GM18861 (cell line): ENCODE results near the gene RXFP1.

Experiments used
- ATAC-seq: cut with Tn5 transposase; IDR thresholded peaks from one replicate; pipeline ENCODE4 v1.9.1; 2021; ENCODE audit not compliant: unreplicated experiment

RXFP1 gene

DNA sequence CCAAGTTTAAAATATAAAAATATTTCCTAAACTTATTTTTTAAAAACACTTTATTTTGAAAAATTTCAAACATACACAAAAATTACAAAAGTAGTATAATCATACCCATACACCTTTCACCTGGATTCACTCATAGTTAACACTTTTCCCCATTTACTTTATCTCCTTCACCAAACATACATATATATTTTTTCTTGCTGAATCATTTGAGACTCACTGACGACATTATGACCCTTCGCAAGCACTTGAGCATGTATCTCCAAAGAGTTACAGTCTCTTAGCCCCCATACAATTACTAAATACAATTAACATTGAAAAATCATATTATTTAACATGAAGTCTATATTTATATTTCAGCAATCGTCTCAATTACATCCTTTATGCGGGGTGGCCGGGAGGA, 19.8 kb downstream of the RXFP1 start:
- no peak for ATAC-seq

- ATAC-seq, result no peak
These were observed 21.5 kb downstream of the RXFP1 start for GRCh38 chr4:158543191-158543590.

DNA sequence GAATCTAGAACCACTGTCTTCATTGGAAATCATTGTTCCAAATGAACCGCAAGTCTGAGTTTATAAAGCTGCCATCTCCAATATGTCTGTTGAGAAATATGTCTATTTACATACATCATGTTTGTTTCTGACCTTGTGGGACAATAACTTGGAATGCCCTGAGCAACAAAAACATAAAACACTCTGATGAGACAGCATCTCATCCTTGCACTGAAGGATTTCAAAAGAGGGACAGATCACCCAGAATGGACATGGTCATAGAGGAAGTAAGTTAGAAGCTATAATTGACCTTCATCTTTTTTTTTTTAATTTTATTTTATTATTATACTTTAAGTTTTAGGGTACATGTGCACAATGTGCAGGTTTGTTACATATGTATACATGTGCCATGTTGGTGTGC, 22.5 kb downstream of the RXFP1 start:
- ATAC-seq, result no peak

DNA sequence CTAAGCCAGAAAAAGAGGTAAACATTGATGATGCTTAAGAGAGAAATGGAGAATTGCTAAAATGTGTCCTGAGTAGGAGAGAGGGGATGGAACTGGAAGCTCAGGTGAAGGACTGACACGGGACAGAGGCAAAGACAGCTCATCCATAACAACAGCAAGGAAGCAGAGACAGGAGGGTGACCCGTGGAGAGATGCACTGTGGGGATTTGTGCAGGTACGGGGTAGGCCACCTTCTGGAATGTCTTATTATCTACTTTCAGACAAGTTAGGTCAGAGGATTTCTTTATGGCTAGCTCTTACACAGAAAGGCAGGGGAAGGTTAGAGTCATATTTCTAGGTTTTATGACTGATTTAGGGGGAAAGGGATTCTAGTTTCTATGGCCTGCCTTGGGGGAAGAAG, 31.7 kb downstream of the RXFP1 start:
- no peak for ATAC-seq

- no peak for ATAC-seq
These were observed 38.6 kb downstream of the RXFP1 start for GRCh38 chr4:158560284-158560683.

DNA sequence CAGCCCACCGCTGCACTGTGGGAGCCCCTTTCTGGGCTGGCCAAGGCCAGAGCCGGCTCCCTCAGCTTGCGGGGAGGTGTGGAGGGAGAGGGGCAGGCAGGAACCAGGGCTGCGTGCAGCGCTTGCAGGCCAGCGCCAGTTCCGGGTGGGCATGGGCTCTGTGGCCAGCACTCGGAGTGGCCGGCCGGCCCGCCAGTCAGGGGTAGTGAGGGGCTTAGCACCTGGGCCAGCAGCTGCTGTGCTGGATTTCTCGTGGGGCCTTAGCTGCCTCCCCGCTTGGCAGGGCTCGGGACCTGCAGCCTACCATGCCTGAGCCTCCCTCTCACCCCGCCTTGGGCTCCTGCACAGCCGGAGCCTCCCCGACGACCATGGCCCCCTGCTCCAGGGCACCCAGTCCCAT, 45.2 kb downstream of the RXFP1 start:
- ATAC-seq, result no peak

GRCh38 chr4:158571736-158572135, 50.1 kb downstream of the RXFP1 start:
- ATAC-seq, result no peak

DNA sequence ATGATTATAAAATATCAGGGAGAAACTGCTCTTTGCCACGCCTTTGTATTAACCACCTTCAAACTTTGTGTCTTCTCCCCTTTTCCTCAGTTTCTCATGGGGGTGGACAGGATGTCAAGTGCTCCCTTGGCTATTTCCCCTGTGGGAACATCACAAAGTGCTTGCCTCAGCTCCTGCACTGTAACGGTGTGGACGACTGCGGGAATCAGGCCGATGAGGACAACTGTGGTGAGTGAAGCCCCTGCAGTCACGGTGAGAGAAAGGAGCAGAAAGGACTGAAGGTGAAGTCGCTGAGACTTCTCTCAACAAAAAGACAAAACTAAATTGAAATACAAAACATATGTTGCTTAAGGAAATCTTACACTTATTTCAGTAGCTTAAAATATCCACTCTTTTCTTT, 50.9 kb downstream of the RXFP1 start:
- no peak for ATAC-seq

DNA sequence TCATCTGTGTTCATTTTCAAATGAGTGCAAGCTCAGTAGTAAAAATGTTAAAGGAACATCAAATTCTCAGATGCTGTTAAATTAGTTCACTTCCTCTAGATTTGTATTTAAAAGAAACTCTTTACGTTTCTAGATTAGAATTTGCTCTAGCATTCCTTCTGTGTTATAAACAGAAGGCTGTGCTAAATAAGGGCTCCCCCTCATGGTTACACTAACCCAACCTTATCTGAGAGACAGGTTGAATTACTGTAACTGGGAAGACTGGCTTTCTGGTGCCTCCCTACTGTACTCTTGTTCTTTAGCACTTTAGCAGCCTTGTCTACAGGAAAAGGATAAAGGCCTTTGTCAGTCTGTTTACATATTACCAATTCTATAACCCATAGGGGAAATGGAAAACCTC, 56.8 kb downstream of the RXFP1 start:
- no peak for ATAC-seq

DNA sequence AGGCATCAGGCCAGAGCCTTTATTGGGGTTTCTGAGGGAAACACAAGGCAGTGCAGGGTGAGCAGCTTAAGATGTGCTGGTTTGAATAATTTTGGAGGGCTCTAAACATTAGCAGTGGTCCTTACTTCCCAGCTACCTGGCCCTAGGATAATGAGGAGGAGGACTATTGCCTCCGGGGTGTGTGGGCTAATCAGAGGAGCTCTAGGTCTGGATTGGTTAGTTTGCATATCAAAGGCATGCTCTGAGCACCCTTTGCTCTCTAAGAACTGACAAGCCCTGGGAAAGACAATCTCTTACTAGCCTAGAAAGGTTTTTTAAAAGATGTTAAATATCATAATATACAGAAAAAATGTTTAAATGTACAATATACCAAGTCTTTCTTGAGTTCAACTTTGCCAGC, 58.4 kb downstream of the RXFP1 start:
- ATAC-seq, result no peak

DNA sequence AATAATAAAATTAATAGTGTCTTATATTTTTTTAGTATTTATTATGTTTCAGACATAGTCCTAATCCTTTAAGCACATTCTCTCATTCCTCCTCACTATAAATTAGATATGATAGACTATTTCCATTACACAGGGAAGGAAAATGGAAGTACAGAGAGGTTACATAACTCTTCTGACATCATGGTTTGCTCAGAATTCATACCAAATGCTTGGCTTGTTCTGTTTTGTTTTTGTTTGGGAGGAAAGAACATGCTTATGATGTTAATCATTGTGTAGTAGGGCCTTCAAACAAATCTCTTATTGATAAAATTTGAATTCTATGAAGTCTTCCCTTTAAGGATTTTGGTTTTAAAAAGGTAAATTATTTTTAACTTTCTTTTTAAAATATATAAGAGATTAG, 59.5 kb downstream of the RXFP1 start:
- ATAC-seq, result no peak

- ATAC-seq, result no peak
These were observed 65.2 kb downstream of the RXFP1 start for GRCh38 chr4:158586881-158587280.

GRCh38 chr4:158588285-158588684, 66.6 kb downstream of the RXFP1 start:
- ATAC-seq, result no peak

DNA sequence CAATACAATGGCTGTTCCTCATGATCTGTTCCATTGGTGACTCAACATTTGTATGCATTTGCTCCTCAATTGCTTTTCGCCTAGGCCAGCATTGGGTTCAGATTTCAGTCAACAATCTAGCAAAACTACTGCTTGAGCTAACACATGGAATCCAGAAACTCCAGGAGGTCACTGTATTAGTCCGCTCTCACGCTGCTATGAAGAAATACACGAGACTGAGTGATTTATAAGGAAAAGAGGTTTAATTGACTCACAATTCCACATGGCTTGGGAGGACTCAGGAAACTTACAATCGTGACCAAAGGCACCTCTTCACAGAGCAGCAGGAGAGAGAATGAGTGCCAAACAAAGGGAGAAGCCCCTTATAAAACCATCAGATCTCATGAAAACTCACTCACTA, 67.1 kb downstream of the RXFP1 start:
- no peak for ATAC-seq

- ATAC-seq, result no peak
These were observed 68.6 kb downstream of the RXFP1 start for GRCh38 chr4:158590306-158590705.

- ATAC-seq, result no peak
These were observed 69.1 kb downstream of the RXFP1 start for GRCh38 chr4:158590824-158591223.

DNA sequence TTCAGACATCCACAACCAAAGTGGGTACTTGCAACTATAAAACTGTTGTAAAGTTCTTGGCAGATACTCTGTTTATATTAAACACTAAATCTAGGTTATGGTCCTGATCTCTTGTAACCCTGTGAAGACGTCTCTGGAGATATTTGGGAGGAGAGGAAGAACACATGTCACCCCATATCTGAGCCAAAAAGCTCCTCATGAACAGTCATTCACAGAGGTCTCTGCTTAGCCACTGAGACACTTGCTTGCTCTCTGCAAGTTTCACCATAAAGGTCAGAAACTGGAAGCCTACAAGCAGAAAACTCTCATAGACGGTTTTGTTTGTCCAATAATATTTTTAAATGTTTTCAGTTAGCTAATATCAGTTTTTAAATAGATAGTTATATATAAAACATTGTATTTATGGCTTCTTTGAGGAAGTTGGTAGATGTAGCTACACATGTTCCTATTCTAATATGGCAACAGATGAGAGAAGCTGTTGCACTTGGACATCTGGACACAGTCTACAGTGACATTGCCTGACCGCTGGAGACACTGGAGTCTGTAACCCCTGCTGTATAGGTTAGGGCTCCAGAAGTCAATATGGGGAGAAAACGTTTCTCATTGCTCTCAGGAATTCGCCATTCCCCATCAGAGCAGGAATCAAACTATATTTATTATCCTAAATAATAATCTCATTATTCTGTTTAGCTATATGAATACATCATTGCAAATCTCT, 76.4 kb downstream of the RXFP1 start:
- ATAC-seq, result no peak

GRCh38 chr4:158599150-158599549, 77.5 kb downstream of the RXFP1 start:
- ATAC-seq, result no peak

GRCh38 chr4:158599765-158600498, 78.2 kb downstream of the RXFP1 start:
- ATAC-seq, result no peak

- no peak for ATAC-seq
These were observed 82.7 kb downstream of the RXFP1 start for GRCh38 chr4:158604369-158604768.

DNA sequence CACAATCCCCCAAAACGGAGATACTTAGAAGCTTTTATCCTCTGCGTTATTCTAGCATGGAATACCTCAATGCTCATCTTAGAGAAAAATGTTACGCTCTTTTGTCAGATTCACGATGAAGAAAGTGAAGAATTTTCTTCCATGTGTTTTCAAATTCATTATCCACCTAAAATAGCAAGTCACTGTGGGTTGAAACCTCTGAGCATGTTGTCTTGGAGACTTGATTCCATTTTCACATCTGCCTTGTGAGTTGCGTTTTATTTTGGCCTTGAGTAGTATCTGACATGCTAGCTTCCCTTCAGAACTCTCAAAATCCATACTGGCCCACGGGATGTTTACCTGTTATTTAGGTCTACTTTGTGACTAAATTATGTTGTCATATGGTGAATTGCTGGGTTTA, 83.7 kb downstream of the RXFP1 start:
- no peak for ATAC-seq

DNA sequence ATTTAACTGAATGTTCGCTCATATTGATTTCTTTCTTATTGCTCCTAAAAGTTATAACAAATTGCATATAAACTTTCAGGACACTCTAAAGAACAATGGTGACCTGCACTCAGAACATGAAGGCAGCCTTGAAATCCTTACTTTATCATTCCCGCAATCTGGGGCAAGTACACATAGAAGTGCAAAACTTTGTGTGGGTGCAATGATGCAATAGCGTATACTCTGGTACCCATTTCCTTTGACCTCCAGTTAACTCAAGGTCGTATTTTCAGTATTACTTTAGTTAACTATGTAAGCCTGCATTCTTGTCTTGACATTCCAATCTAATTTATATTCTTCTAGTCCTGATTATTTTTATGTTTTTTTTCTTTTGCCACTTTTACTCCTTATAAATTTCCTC, 85.3 kb downstream of the RXFP1 start:
- ATAC-seq, result no peak

DNA sequence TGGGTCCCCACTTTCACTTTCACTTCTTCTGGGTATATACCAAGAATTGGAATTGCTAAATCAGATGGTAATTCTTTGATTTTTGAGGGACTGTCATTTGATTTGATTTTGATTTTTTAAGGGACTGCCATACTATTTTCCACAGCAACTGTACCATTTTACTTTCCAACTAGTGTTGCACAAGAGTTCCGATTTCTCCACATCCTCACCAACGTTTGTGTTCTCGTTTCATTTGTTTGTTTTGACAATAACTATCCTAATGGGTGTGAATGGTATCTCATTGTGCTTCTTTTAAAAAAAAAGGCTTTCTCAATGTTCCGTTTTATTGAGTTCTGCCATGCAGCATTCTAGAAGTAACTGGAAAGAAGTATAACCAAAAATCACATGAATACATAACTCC, 87.4 kb downstream of the RXFP1 start:
- no peak for ATAC-seq
